Body of pancreas (tissue), 4 donors: Measurements from ENCODE around the gene TULP4.

Source experiments
- CTCF ChIP-seq, 7 experiments: fragments of 450-650 bp in 4 of 7; fragments of 200-600 bp in 3 of 7; sonication (generic) in 3 of 7; IDR thresholded peaks; one replicate each; pipeline ENCODE4 v1.5.1; 2016 to 2019; ENCODE audit warnings: antibody characterized with exemption in 7 of 7
- POLR2A ChIP-seq, 3 donors: fragments of 450-650 bp; IDR thresholded peaks; one replicate each; pipeline ENCODE4 v1.6.1; 2016; ENCODE audit warnings: antibody characterized with exemption in 3 of 3, mild to moderate bottlenecking in 2 of 3

GRCh38 chr6:158519300-158519699 is 207.0 kb downstream of the TULP4 start:
- TF ChIP-seq CTCF (IDR thresholded peaks at IDR 0.05) (no peak), POLR2A (IDR thresholded peaks at IDR 0.05) (no peak)
